ENCODE measurements around the gene TRMT61A. TPM values are rescaled to one million over a fixed set of nuclear protein-coding genes. Genes with fewer than 3 reads are reported as not detected.

Gene TRMT61A
- total RNA-seq, 1 experiment from 2014 or later = 25.9 TPM

DNA sequence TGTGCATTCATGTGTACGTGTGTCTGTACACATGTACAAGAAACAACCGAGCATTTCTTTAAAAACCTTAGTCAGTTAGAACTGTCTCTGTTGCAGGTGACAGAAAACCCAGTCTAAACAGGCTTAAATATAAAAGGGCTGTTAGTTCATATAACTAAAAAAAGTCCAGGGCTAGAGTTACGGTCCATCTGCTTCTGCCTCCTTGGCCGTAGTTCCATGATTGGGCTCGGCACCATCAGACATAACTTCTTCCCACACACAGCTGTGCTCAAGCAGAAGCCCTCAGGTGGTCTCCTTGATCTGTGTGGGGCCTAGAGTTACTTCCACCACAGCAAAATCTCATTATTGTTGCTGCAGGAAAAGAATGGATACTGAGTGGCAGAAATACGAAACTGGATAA is 40.9 kb upstream of the TRMT61A start:
- peaks cover 18% of the 10 kb centered on the region for H3K36me3 Mint-ChIP-seq (ENCODE audit: insufficient read depth, unreplicated experiment)
- H3K9me3 Mint-ChIP-seq (ENCODE audit: low read depth, unreplicated experiment) = no peaks in the 10 kb centered on the region
- no peak for TF ChIP-seq CTCF (IDR thresholded peaks at IDR 0.05; ENCODE audit: unreplicated experiment)
- intact Hi-C loops (cut with micrococcal nuclease; ENCODE audit: unreplicated experiment) = no loop called here
- no peak overlapping the region for H3K27ac Mint-ChIP-seq (ENCODE audit: unreplicated experiment)
- no peak overlapping the region for H3K4me3 Mint-ChIP-seq (ENCODE audit: low read depth, unreplicated experiment)
- BruUV-seq (replicated peaks) = no TSS peak
- H3K4me1 Mint-ChIP-seq (ENCODE audit: low read depth, unreplicated experiment) = no peaks in the 10 kb centered on the region
- CTCF ChIA-PET = no interaction called here
- no peaks in the 10 kb centered on the region for H3K27me3 Mint-ChIP-seq (ENCODE audit: unreplicated experiment)
- DNase-seq = no peak

GRCh38 chr14:103488960-103489359 is 40.0 kb upstream of the TRMT61A start:
- Mint-ChIP-seq H3K27ac (ENCODE audit: unreplicated experiment) (no peak overlapping the region), H3K27me3 (ENCODE audit: unreplicated experiment) (no peaks in the 10 kb centered on the region), H3K4me1 (ENCODE audit: low read depth, unreplicated experiment) (no peaks in the 10 kb centered on the region), H3K36me3 (ENCODE audit: insufficient read depth, unreplicated experiment) (peaks cover 22% of the 10 kb centered on the region), H3K4me3 (ENCODE audit: low read depth, unreplicated experiment) (no peak overlapping the region), H3K9me3 (ENCODE audit: low read depth, unreplicated experiment) (no peaks in the 10 kb centered on the region)
- intact Hi-C loops (cut with micrococcal nuclease; ENCODE audit: unreplicated experiment) = no loop called here
- no peak for DNase-seq
- CTCF ChIA-PET = interaction anchor here (0.6 kb wide), 1 partner anchor 17 kb away, joined by 3 read pairs; no protein-coding TSS in a partner anchor
- BruUV-seq (replicated peaks) = no TSS peak
- TF ChIP-seq CTCF (IDR thresholded peaks at IDR 0.05; ENCODE audit: unreplicated experiment) = no peak

DNA sequence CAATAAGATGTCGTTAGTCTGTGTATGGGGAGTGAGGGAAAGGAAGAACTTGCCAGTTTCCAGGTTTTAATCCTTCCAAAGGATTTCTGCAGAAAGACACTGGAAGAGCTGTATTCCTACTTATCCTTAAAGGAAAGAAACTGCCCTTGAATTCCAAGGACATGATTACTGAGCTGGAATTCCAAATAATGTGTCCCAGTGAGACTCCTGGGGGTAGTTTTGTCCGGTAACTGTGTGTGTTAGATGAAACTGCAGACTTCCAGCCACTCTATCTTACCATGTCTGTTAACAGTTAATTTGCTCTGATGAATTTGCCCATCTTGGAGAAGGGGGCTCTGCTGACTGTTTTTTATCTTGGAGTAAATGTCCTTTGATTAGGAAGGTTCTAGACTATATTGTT is 39.4 kb upstream of the TRMT61A start:
- no TSS peak for BruUV-seq (replicated peaks)
- Mint-ChIP-seq H3K9me3 (ENCODE audit: low read depth, unreplicated experiment) (no peaks in the 10 kb centered on the region), H3K4me1 (ENCODE audit: low read depth, unreplicated experiment) (no peaks in the 10 kb centered on the region), H3K27me3 (ENCODE audit: unreplicated experiment) (no peaks in the 10 kb centered on the region), H3K4me3 (ENCODE audit: low read depth, unreplicated experiment) (no peak overlapping the region), H3K27ac (ENCODE audit: unreplicated experiment) (no peak overlapping the region), H3K36me3 (ENCODE audit: insufficient read depth, unreplicated experiment) (peaks cover 20% of the 10 kb centered on the region)
- no peak for DNase-seq
- CTCF ChIA-PET = interaction anchor here (0.6 kb wide), 1 partner anchor 17 kb away, joined by 3 read pairs; no protein-coding TSS in a partner anchor
- no peak for TF ChIP-seq CTCF (IDR thresholded peaks at IDR 0.05; ENCODE audit: unreplicated experiment)
- intact Hi-C loops (cut with micrococcal nuclease; ENCODE audit: unreplicated experiment) = no loop called here

- Mint-ChIP-seq H3K9me3 (ENCODE audit: low read depth, unreplicated experiment) (no peaks in the 10 kb centered on the region), H3K4me3 (ENCODE audit: low read depth, unreplicated experiment) (no peak overlapping the region), H3K27me3 (ENCODE audit: unreplicated experiment) (no peaks in the 10 kb centered on the region), H3K4me1 (ENCODE audit: low read depth, unreplicated experiment) (no peaks in the 10 kb centered on the region), H3K27ac (ENCODE audit: unreplicated experiment) (no peak overlapping the region), H3K36me3 (ENCODE audit: insufficient read depth, unreplicated experiment) (peaks cover 20% of the 10 kb centered on the region)
- no peak for DNase-seq
- intact Hi-C loops (cut with micrococcal nuclease; ENCODE audit: unreplicated experiment) = no loop called here
- CTCF ChIA-PET = no interaction called here
- no TSS peak for BruUV-seq (replicated peaks)
- no peak for TF ChIP-seq CTCF (IDR thresholded peaks at IDR 0.05; ENCODE audit: unreplicated experiment)
Observed at GRCh38 chr14:103491691-103492090, 37.3 kb upstream of the TRMT61A start.
